Measurements from ENCODE around the gene MAGI2. TPM values are rescaled to one million over a fixed set of nuclear protein-coding genes. Genes with fewer than 3 reads are reported as not detected.
A peak's percentile ranks its signal among the peaks of the same experiment; 100 is the strongest.

The MAGI2 gene
- total RNA-seq, result 10 to 100 TPM in 2 of 3 donors, 1 to 10 TPM in 1; 9.8 to 22.7 (median 20.2) TPM

DNA sequence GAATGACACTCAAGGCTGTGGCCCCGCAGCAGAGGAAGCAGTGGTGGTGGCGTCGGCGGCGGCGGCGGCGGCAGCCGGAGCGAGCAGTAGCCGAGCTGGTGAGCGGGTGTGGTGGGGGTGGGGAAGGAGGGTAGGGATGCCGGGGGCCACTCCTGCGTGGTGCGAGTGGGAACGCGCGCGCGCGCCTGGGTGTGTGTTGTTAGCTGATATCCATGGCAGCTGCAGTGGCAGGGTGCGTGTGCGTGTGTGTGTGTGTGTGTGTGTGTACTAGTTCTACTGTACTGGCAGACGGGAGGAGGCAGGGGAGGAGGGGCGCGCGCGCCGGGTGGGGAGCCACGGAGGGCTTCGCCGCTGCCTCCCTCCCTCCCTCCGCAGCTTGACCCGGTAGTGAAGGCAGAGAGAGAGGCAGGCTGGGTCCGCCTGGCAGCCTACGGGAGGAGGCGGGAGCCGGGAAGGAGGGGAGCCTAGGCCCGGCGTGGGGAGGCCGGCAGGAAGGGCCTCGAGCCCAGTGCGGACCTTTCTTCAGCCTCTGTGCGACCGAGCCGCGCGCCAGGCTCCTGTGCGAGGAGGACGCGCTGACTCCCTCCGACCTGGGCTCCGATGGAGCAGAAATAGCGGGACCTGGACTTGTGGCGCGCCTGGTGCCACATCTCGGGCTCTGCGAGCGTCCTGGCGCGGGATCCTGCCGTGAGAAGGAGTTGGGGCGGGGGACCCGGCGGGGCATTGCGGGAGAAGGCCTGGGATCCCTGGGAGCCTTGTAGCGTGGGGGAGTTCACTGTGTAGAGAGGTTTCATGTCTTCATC, at the start of gene MAGI2:
MAGI2 (minus strand) TSS at position 110 of the 803 bp plus-strand sequence. CDS start 347 bp downstream, outside the sequence.
- intact Hi-C loops (cut with DNase I; ENCODE audit: low total_unique reads), result no loop called here
- H3K9me3 ChIP-seq, result no peaks in the 10 kb centered on the region
- H3K27ac ChIP-seq, result peak within 1 kb of the TSS; percentile 90 to 96
- peaks cover 0 to 6% of the 10 kb centered on the region in 2 donors for H3K4me1 ChIP-seq
- peak within 1 kb of the TSS; percentile 64 to 77 (median 72) for H3K4me3 ChIP-seq
- DNase-seq (ENCODE audit: low spot score in 2 of 2), result peak; percentile 59 to 67
- TF ChIP-seq POLR2A (IDR thresholded peaks at IDR 0.05), result peak; percentile 68
- TF ChIP-seq, protein P1, sequence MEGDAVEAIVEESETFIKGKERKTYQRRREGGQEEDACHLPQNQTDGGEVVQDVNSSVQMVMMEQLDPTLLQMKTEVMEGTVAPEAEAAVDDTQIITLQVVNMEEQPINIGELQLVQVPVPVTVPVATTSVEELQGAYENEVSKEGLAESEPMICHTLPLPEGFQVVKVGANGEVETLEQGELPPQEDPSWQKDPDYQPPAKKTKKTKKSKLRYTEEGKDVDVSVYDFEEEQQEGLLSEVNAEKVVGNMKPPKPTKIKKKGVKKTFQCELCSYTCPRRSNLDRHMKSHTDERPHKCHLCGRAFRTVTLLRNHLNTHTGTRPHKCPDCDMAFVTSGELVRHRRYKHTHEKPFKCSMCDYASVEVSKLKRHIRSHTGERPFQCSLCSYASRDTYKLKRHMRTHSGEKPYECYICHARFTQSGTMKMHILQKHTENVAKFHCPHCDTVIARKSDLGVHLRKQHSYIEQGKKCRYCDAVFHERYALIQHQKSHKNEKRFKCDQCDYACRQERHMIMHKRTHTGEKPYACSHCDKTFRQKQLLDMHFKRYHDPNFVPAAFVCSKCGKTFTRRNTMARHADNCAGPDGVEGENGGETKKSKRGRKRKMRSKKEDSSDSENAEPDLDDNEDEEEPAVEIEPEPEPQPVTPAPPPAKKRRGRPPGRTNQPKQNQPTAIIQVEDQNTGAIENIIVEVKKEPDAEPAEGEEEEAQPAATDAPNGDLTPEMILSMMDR (IDR thresholded peaks at IDR 0.05), result no peak
- TF ChIP-seq POLR2AphosphoS5 (IDR thresholded peaks at IDR 0.05), result peak; percentile 73 to 85 (median 81)
- no peaks in the 10 kb centered on the region for H3K27me3 ChIP-seq
- no peaks in the 10 kb centered on the region for H3K36me3 ChIP-seq

DNA sequence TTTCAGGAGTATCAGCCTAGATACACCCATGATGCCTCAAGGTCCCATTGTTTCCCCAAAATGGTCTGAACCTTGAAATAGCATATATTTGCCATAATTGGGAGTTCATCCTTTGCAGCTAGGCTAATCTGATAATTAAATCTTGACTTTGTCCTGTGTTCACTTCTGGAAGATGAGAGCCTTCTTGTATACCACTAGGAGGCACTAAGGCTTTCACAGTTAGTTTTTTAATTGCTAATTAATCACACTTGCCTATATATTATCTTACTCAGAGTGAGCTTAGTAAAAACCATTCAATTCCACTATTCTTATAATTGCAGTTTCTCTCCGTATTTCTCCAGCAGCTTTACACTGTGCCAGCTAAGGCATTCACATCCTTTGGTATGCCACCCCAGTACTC, 48.7 kb upstream of the MAGI2 start:
- intact Hi-C loops (cut with DNase I; ENCODE audit: low total_unique reads), result no loop called here
- no peak for DNase-seq (ENCODE audit: low spot score in 2 of 2)

DNA sequence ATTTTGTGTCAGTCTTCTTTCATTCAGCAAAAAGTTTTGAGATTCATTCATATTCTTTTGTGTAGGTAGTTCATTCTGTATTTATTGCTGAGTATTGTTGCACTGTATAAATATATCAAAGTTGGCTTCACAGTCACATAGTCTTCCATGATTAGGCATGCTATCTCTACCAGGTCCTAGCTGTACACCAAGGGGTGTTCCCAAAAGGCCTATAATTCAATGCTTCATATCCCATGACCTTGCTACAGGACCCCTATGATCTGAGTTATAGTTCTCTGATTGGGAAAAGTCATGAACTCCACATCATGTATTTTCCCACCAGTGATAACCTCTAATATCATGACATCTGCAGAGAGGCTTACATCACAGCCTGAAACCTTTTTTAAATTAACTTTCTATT, 47.3 kb upstream of the MAGI2 start:
- no peak for DNase-seq (ENCODE audit: low spot score in 2 of 2)
- TF ChIP-seq, protein P1 (IDR thresholded peaks at IDR 0.05), result no peak
- no peak for TF ChIP-seq POLR2A (IDR thresholded peaks at IDR 0.05)
- Histone ChIP-seq H3K36me3 (no peaks in the 10 kb centered on the region), H3K4me1 (no peaks in the 10 kb centered on the region), H3K27ac (no peak overlapping the region), H3K27me3 (no peaks in the 10 kb centered on the region), H3K4me3 (no peak overlapping the region), H3K9me3 (no peaks in the 10 kb centered on the region)
- intact Hi-C loops (cut with DNase I; ENCODE audit: low total_unique reads), result no loop called here

More for the DNA sequence above, 48.7 kb upstream of the MAGI2 start:
- H3K27ac ChIP-seq, result no peak overlapping the region
- no peaks in the 10 kb centered on the region for H3K36me3 ChIP-seq
- TF ChIP-seq POLR2A (IDR thresholded peaks at IDR 0.05), result no peak
- no peak for TF ChIP-seq POLR2AphosphoS5 (IDR thresholded peaks at IDR 0.05)
- TF ChIP-seq, protein P1 (IDR thresholded peaks at IDR 0.05), result no peak
- no peaks in the 10 kb centered on the region for H3K9me3 ChIP-seq
- H3K27me3 ChIP-seq, result no peaks in the 10 kb centered on the region
- H3K4me1 ChIP-seq, result no peaks in the 10 kb centered on the region
- H3K4me3 ChIP-seq, result no peak overlapping the region

DNA sequence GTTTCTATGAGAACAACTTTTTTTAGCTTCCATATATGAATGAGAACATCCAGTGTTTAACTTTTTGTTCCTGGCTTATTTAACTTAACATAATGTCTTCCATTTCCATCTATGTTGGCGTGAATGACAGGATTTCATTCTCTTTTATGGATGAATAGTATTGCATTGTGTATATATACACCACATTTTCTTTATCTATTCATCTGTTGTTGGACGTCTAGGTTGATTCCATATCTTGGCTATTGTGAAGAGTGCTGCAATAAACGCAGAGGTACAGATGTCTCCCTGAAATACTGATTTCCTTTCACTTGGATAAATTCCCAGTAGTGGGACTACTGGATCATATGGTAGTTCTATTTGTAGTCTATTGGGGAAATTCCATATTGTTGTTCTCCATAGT, 44.3 kb upstream of the MAGI2 start:
- no peak for DNase-seq (ENCODE audit: low spot score in 2 of 2)
- Histone ChIP-seq H3K4me1 (no peaks in the 10 kb centered on the region), H3K4me3 (no peak overlapping the region), H3K36me3 (no peaks in the 10 kb centered on the region), H3K9me3 (no peaks in the 10 kb centered on the region), H3K27ac (no peak overlapping the region), H3K27me3 (no peaks in the 10 kb centered on the region)
- TF ChIP-seq POLR2AphosphoS5 (IDR thresholded peaks at IDR 0.05), result no peak
- TF ChIP-seq POLR2A (IDR thresholded peaks at IDR 0.05), result no peak
- TF ChIP-seq, protein P1 (IDR thresholded peaks at IDR 0.05), result no peak
- intact Hi-C loops (cut with DNase I; ENCODE audit: low total_unique reads), result no loop called here

DNA sequence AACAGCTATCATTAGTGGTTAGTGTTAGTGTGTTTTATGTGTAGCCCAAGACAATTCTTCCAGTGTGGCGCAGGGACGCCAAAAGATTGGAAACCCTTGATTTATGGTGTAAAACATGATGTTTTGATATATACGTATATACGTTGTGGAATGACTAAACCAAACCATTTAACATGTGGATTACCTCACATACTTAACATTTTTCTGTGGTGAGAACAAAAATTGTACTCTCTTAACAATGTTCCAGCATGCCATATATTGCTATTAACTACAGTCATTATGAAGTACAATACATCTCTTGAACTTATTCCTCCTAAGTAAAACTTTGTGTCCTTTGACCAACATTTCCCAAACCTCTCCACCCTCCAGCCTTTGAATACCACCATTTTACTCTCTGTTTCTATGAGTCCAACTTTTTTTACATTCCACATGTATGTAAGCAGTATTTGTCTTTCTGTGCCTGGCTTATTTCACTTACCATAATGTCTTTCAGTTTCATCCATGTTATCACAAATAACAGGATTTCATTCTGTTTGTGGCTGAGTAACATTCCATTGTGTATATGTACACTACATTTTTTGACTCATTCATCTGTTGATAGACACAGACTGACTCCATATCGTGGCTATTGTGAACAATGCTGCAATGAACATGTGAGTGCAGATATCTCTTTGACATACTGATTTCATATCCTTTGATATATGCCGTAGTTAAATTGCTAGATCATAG, 42.2 kb upstream of the MAGI2 start:
- Histone ChIP-seq H3K36me3 (no peaks in the 10 kb centered on the region), H3K27ac (no peak overlapping the region), H3K9me3 (no peaks in the 10 kb centered on the region), H3K4me3 (no peak overlapping the region), H3K4me1 (no peaks in the 10 kb centered on the region), H3K27me3 (no peaks in the 10 kb centered on the region)
- TF ChIP-seq POLR2A (IDR thresholded peaks at IDR 0.05), result no peak
- TF ChIP-seq POLR2AphosphoS5 (IDR thresholded peaks at IDR 0.05), result no peak
- TF ChIP-seq, protein P1 (IDR thresholded peaks at IDR 0.05), result no peak
- intact Hi-C loops (cut with DNase I; ENCODE audit: low total_unique reads), result no loop called here
- DNase-seq (ENCODE audit: low spot score in 2 of 2), result no peak

All from breast epithelium (tissue), 4 donors.